Naive thymus-derived CD4-positive, alpha-beta T cell (primary cell): ENCODE measurements around the gene FAS. TPM values are rescaled to one million over a fixed set of nuclear protein-coding genes. Genes with fewer than 3 reads are reported as not detected.
A peak's percentile ranks its signal among the peaks of the same experiment; 100 is the strongest.

Experiments used
- ATAC-seq: fragments of 150-1000 bp; cut with Tn5 transposase; 2 replicates; pipeline ENCODE4 v1.10.0; 2021; ENCODE audit warnings: mild to moderate bottlenecking, moderate library complexity
- CTCF ChIA-PET: fragments of 350-600 bp; sonication (Branson Sonifier 250); formaldehyde crosslinking; loops from one replicate; lab custom pipeline; 2021; ENCODE audit warnings: antibody characterized with exemption; lab: Charles Lee
- POLR2A ChIA-PET: fragments of 350-600 bp; sonication (Branson Sonifier 250); formaldehyde crosslinking; loops from one replicate; lab custom pipeline; 2021; ENCODE audit warnings: antibody characterized with exemption, inconsistent platforms; lab: Charles Lee
- DNase-seq, 9 donors: peaks; one replicate each; pipeline versions ENCODE4 v3.0.0 to v3.0.0-alpha.2; 2020 to 2022; ENCODE audit warnings: mixed read lengths in 1 of 9
- H3K27ac ChIP-seq: one replicate; pipeline ENCODE4 v1.7.0; 2013; ENCODE audit warnings: mild to moderate bottlenecking, low read depth, low read length, moderate library complexity
- H3K27me3 ChIP-seq, 2 donors: one replicate each; pipeline ENCODE4 v1.7.0; 2013; ENCODE audit warnings: low read length in 2 of 2, mild to moderate bottlenecking in 2 of 2, moderate library complexity in 2 of 2; ENCODE audit not compliant: control insufficient read depth in 2 of 2, insufficient read depth in 2 of 2
- H3K36me3 ChIP-seq, 3 experiments: 1 replicate in 2 of 3; 2 replicates in 1 of 3; pipeline ENCODE4 v1.7.0; 2013; ENCODE audit warnings: low read length in 3 of 3, mild to moderate bottlenecking in 3 of 3, moderate library complexity in 1 of 3; ENCODE audit not compliant: insufficient read depth in 3 of 3, control insufficient read depth in 2 of 3
- H3K4me1 ChIP-seq, 2 donors: one replicate each; pipeline ENCODE4 v1.7.0; 2013; ENCODE audit warnings: low read length in 2 of 2, mild to moderate bottlenecking in 2 of 2, moderate library complexity in 1 of 2; ENCODE audit not compliant: control insufficient read depth in 2 of 2, insufficient read depth in 2 of 2
- H3K4me3 ChIP-seq: 2 replicates; pipeline ENCODE4 v1.7.0; 2013; ENCODE audit warnings: mild to moderate bottlenecking, low read length
- H3K9me3 ChIP-seq, 3 experiments: 1 replicate in 2 of 3; 2 replicates in 1 of 3; pipeline ENCODE4 v1.7.0; 2013; ENCODE audit warnings: low read length in 3 of 3; ENCODE audit not compliant: control insufficient read depth in 2 of 3
- H3K27ac Mint-ChIP-seq, 9 donors: one replicate each; pipeline ENCODE4 v1.8.0; 2020 to 2022; ENCODE audit warnings: mixed read lengths in 9 of 9, mild to moderate bottlenecking in 8 of 9, moderate library complexity in 5 of 9, inconsistent platforms in 2 of 9
- H3K27me3 Mint-ChIP-seq, 5 donors: one replicate each; pipeline ENCODE4 v1.8.0; 2021 to 2022; ENCODE audit warnings: mixed read lengths in 5 of 5, mild to moderate bottlenecking in 1 of 5
- H3K36me3 Mint-ChIP-seq, 5 donors: one replicate each; pipeline ENCODE4 v1.8.0; 2020 to 2022; ENCODE audit warnings: mixed read lengths in 5 of 5, mild to moderate bottlenecking in 3 of 5, inconsistent platforms in 1 of 5
- H3K4me1 Mint-ChIP-seq, 7 donors: one replicate each; pipeline ENCODE4 v1.8.0; 2020 to 2022; ENCODE audit warnings: mixed read lengths in 7 of 7, mild to moderate bottlenecking in 3 of 7, inconsistent platforms in 1 of 7
- H3K4me3 Mint-ChIP-seq, 10 donors: one replicate each; pipeline ENCODE4 v1.8.0; 2020 to 2022; ENCODE audit warnings: mild to moderate bottlenecking in 10 of 10, mixed read lengths in 10 of 10, moderate library complexity in 6 of 10, inconsistent platforms in 2 of 10
- H3K9me3 Mint-ChIP-seq, 11 donors: one replicate each; pipeline ENCODE4 v1.8.0; 2020 to 2022; ENCODE audit warnings: mixed read lengths in 11 of 11, mild to moderate bottlenecking in 4 of 11, inconsistent platforms in 1 of 11, moderate library complexity in 1 of 11
- intact Hi-C, 2 donors: fragments of 100-400 bp; cut with micrococcal nuclease; formaldehyde crosslinking; loops; one replicate each; pipeline ENCODE4 v1.15.1; 2023
- polyA plus RNA-seq, 2 donors: library from polyadenylated mRNA; unstranded; fragments of 300-500 nt; fragmentation: Illumina TruSeq; gene quantifications; one replicate each; pipeline ENCODE4 v1.2.3, GENCODE V29; 2021
- total RNA-seq, 6 experiments: library from RNA in 5 of 6; stranded (reverse) in 5 of 6; gene quantifications; 1 replicate in 5 of 6; 2 replicates in 1 of 6; pipeline ENCODE4 v1.2.3 and lab custom pipeline; 2021 to 2026

FAS gene
- total and polyA plus RNA-seq, 7 experiments from 2014 or later, result 2.1 to 67.4 (median 5.6) TPM

DNA sequence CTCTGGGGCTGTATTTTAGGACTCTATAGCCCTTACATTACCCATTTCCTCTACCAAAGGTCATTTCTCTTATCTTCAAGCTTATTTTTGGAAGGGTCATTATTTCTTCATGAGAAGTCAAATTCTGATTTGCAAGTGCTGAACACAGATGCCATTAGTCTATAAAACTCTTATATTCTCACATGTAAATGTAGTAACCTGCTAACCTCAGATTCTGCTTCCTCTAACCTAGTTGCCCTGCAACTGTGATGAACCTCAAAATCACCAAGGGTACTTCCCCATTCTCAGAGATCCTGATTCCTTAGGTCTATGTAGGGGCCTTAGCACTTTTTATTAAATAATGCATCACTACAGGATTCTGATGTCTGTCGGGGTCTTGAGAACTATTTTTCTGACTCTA, 6.3 kb downstream of the FAS start:
- Mint-ChIP-seq H3K4me1 (peaks cover 33 to 74% (median 52%) of the 10 kb centered on the region in 7 donors), H3K9me3 (peaks cover 0 to 2% (median 0%) of the 10 kb centered on the region in 11 donors), H3K36me3 (peaks cover 0 to 24% (median 0%) of the 10 kb centered on the region in 5 donors), H3K27ac (peak overlapping the region in 1 of 9 donors; percentile 14), H3K4me3 (peak overlapping the region in 1 of 10 donors; percentile 12), H3K27me3 (no peaks in the 10 kb centered on the region)
- ATAC-seq, result peak; percentile 78
- no peaks in the 10 kb centered on the region for H3K9me3 ChIP-seq
- no peak for DNase-seq
- POLR2A ChIA-PET, result interaction anchor here (1.1 kb wide), 1 partner anchor 12 kb away, joined by 3 read pairs; no protein-coding TSS in a partner anchor
- H3K4me3 ChIP-seq, result no peak overlapping the region
- H3K4me1 ChIP-seq, result peaks cover 33 to 59% of the 10 kb centered on the region in 2 donors
- CTCF ChIA-PET, result no interaction called here
- no peaks in the 10 kb centered on the region for H3K27me3 ChIP-seq
- no peak overlapping the region for H3K27ac ChIP-seq
- intact Hi-C loops, result loop anchor here in 1 of 2 donors (1.0 to 10.0 kb wide), 5 partner anchors 9 to 1492 kb away; partner anchors contain the start of genes ATAD1, MINPP1 and PANK1
- no peaks in the 10 kb centered on the region for H3K36me3 ChIP-seq

- Mint-ChIP-seq H3K4me1 (peaks cover 28 to 73% (median 47%) of the 10 kb centered on the region in 7 donors), H3K9me3 (no peaks in the 10 kb centered on the region), H3K4me3 (peak overlapping the region in 1 of 10 donors; percentile 17), H3K27ac (peak overlapping the region in 1 of 9 donors; percentile 13), H3K36me3 (peaks cover 0 to 19% (median 2%) of the 10 kb centered on the region in 5 donors), H3K27me3 (no peaks in the 10 kb centered on the region)
- intact Hi-C loops, result loop anchor here (2.0 to 10.0 kb wide), 5 partner anchors 13 to 1495 kb away; partner anchors contain the start of genes PANK1 (in 2 of the 2), ATAD1 (in 1 of the 2) and MINPP1 (in 1 of the 2)
- no peaks in the 10 kb centered on the region for H3K27me3 ChIP-seq
- no peak overlapping the region for H3K27ac ChIP-seq
- ChIA-PET CTCF (interaction anchor here (0.7 kb wide), 1 partner anchor 10 kb away, joined by 4 read pairs; no protein-coding TSS in a partner anchor), POLR2A (no interaction called here)
- peaks cover 0 to 7% (median 0%) of the 10 kb centered on the region in 3 experiments for H3K36me3 ChIP-seq
- H3K9me3 ChIP-seq, result no peaks in the 10 kb centered on the region
- H3K4me3 ChIP-seq, result no peak overlapping the region
- H3K4me1 ChIP-seq, result peaks cover 34 to 68% of the 10 kb centered on the region in 2 donors
- ATAC-seq (no peak), DNase-seq (no peak)
Measured at GRCh38 chr10:88999625-89000024, 9.0 kb downstream of the FAS start.

DNA sequence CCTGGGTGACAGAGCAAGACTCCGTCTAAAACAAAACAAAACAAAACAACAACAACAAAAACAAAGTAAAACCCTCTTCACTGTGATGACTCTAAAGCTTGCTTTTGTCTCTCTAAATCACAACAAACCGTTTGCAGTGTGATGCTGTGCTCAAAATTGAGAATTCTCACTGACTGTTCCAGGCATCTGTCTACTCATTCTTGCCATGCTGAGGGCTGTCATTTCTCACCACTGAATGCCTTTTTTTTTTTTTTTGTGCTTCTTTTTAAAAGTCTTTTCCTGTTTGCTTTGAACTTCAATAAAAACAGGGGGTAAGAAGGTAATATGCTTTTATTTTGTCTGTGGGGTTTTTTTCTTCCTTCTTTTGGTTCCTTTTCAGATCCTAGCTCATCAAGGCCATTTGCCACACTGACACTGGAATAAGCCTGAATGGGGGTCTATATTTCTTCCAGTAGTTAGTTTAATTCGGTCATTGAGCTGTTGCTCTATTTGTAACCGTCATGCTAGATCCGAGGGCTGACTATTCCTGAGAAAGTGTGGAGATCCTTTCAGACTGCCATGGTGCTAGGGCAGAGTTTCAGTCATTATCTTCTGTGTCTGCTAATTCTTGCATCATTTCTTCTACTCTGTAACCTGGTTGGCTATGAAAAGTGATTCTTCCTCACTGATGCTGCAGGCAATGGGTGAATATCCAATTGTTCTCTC, 10.6 kb downstream of the FAS start:
- Mint-ChIP-seq H3K4me1 (peaks cover 16 to 65% (median 35%) of the 10 kb centered on the region in 7 donors), H3K4me3 (peak overlapping the region in 9 of 10 donors; percentile 22 to 73 (median 44)), H3K9me3 (no peaks in the 10 kb centered on the region), H3K27ac (peak overlapping the region in 7 of 9 donors; percentile 4 to 84 (median 32)), H3K36me3 (peaks cover 0 to 17% (median 5%) of the 10 kb centered on the region in 5 donors), H3K27me3 (no peaks in the 10 kb centered on the region)
- Histone ChIP-seq H3K9me3 (no peaks in the 10 kb centered on the region), H3K36me3 (peaks cover 0 to 7% (median 0%) of the 10 kb centered on the region in 3 experiments), H3K4me1 (peaks cover 23 to 58% of the 10 kb centered on the region in 2 donors), H3K27me3 (no peaks in the 10 kb centered on the region), H3K27ac (no peak overlapping the region), H3K4me3 (peak overlapping the region; percentile 47)
- DNase-seq, result peak in 1 of 9 donors; percentile 18
- ATAC-seq, result peak; percentile 49
- intact Hi-C loops, result loop anchor here (1.0 to 10.0 kb wide), 4 partner anchors 10 to 644 kb away; partner anchors contain the start of gene PANK1 (in 1 of the 2)
- POLR2A ChIA-PET, result interaction anchor here (0.7 to 1.7 kb wide), 3 partner anchors 9 to 21 kb away, joined by 3 to 6 read pairs (median 3); no protein-coding TSS in a partner anchor
- CTCF ChIA-PET, result interaction anchor here (1.1 to 1.3 kb wide), 2 partner anchors 68 to 213 kb away, joined by 4 to 5 read pairs; no protein-coding TSS in a partner anchor

GRCh38 chr10:89001729-89002072, 11.1 kb downstream of the FAS start:
- POLR2A ChIA-PET, result interaction anchor here (0.7 to 1.7 kb wide), 3 partner anchors 10 to 20 kb away, joined by 3 to 6 read pairs (median 3); no protein-coding TSS in a partner anchor
- H3K4me1 Mint-ChIP-seq, result peaks cover 14 to 61% (median 31%) of the 10 kb centered on the region in 7 donors
- no peak for ATAC-seq

GRCh38 chr10:89002226-89002978, 11.8 kb downstream of the FAS start:
- Mint-ChIP-seq H3K36me3 (peaks cover 0 to 15% (median 5%) of the 10 kb centered on the region in 5 donors), H3K4me1 (peaks cover 14 to 58% (median 24%) of the 10 kb centered on the region in 7 donors), H3K4me3 (peak overlapping the region in 3 of 10 donors; percentile 37 to 55 (median 44)), H3K27ac (peak overlapping the region in 4 of 9 donors; percentile 9 to 84 (median 58)), H3K9me3 (no peaks in the 10 kb centered on the region), H3K27me3 (no peaks in the 10 kb centered on the region)
- intact Hi-C loops, result loop anchor here in 1 of 2 donors (10.0 kb wide), 1 partner anchor 642 kb away; the partner anchor contains the start of gene PANK1
- peak overlapping the region; percentile 47 for H3K4me3 ChIP-seq
- no peaks in the 10 kb centered on the region for H3K27me3 ChIP-seq
- H3K9me3 ChIP-seq, result no peaks in the 10 kb centered on the region
- CTCF ChIA-PET, result interaction anchor here (1.1 to 1.3 kb wide), 2 partner anchors 68 to 69 kb away, joined by 3 to 5 read pairs; no protein-coding TSS in a partner anchor
- no peak overlapping the region for H3K27ac ChIP-seq
- H3K36me3 ChIP-seq, result peaks cover 0 to 7% (median 0%) of the 10 kb centered on the region in 3 experiments
- POLR2A ChIA-PET, result interaction anchor here (1.5 kb wide), 1 partner anchor 15 kb away, joined by 3 read pairs; no protein-coding TSS in a partner anchor
- DNase-seq, result no peak
- ATAC-seq, result no peak
- peaks cover 17 to 45% of the 10 kb centered on the region in 2 donors for H3K4me1 ChIP-seq

More at GRCh38 chr10:89001729-89002072, 11.1 kb downstream of the FAS start:
- Histone ChIP-seq H3K9me3 (no peaks in the 10 kb centered on the region), H3K27ac (no peak overlapping the region), H3K36me3 (peaks cover 0 to 7% (median 0%) of the 10 kb centered on the region in 3 experiments), H3K4me1 (peaks cover 23 to 52% of the 10 kb centered on the region in 2 donors), H3K4me3 (peak overlapping the region; percentile 47), H3K27me3 (no peaks in the 10 kb centered on the region)
- Mint-ChIP-seq H3K27me3 (no peaks in the 10 kb centered on the region), H3K4me3 (peak overlapping the region in 8 of 10 donors; percentile 22 to 73 (median 50)), H3K9me3 (no peaks in the 10 kb centered on the region), H3K27ac (peak overlapping the region in 5 of 9 donors; percentile 10 to 84 (median 32)), H3K36me3 (peaks cover 0 to 17% (median 5%) of the 10 kb centered on the region in 5 donors)
- no peak for DNase-seq
- CTCF ChIA-PET, result interaction anchor here (1.1 to 1.3 kb wide), 2 partner anchors 69 to 212 kb away, joined by 4 to 5 read pairs; no protein-coding TSS in a partner anchor
- intact Hi-C loops, result loop anchor here (1.0 to 10.0 kb wide), 4 partner anchors 10 to 643 kb away; partner anchors contain the start of gene PANK1 (in 1 of the 2)
